Activated naive CD8-positive, alpha-beta T cell treated with anti-CD3 and anti-CD28 coated beads, Interleukin-2, amount 50 U/mL, for 24 hours (primary cell): Measurements from ENCODE around the gene NFIC.
"Not testable (repeated sequence)": the region's sequence is repeated elsewhere in the genome, so short reads cannot be mapped to it uniquely, and the experiment has no call there.

Source experiments
- ATAC-seq: fragments of 150-1000 bp; cut with Tn5 transposase; one replicate; pipeline ENCODE4 v1.10.0; 2021
- DNase-seq: peaks from one replicate; pipeline ENCODE4 v3.0.0; 2021
- H3K27ac Mint-ChIP-seq: one replicate; pipeline ENCODE4 v1.8.0; 2021; ENCODE audit warnings: mild to moderate bottlenecking, mixed read lengths
- H3K27me3 Mint-ChIP-seq: one replicate; pipeline ENCODE4 v1.8.0; 2021; ENCODE audit warnings: mixed read lengths
- H3K36me3 Mint-ChIP-seq: one replicate; pipeline ENCODE4 v1.8.0; 2021; ENCODE audit warnings: low read depth, mixed read lengths
- H3K4me1 Mint-ChIP-seq: one replicate; pipeline ENCODE4 v1.8.0; 2021; ENCODE audit warnings: mixed read lengths
- H3K4me3 Mint-ChIP-seq: one replicate; pipeline ENCODE4 v1.8.0; 2021; ENCODE audit warnings: mild to moderate bottlenecking, moderate library complexity, mixed read lengths
- H3K9me3 Mint-ChIP-seq: one replicate; pipeline ENCODE4 v1.8.0; 2021; ENCODE audit warnings: mixed read lengths

The NFIC gene

GRCh38 chr19:3504735-3505134 lies 138.4 kb downstream of the NFIC start:
- H3K27ac Mint-ChIP-seq, result no peak overlapping the region
- H3K27me3 Mint-ChIP-seq, result peaks cover 1% of the 10 kb centered on the region
- H3K4me3 Mint-ChIP-seq, result peak overlapping the region; percentile 88
- H3K9me3 Mint-ChIP-seq, result no peaks in the 10 kb centered on the region
- DNase-seq (no peak), ATAC-seq (no peak)
- peaks cover 50% of the 10 kb centered on the region for H3K4me1 Mint-ChIP-seq
- peaks cover 12% of the 10 kb centered on the region for H3K36me3 Mint-ChIP-seq

- H3K27me3 Mint-ChIP-seq, result no peaks in the 10 kb centered on the region
- H3K4me3 Mint-ChIP-seq, result peak within 1 kb of the TSS; percentile 89
- H3K9me3 Mint-ChIP-seq, result no peaks in the 10 kb centered on the region
- H3K27ac Mint-ChIP-seq, result peak within 1 kb of the TSS; percentile 93
- peak; percentile 100 for DNase-seq
- H3K36me3 Mint-ChIP-seq, result peaks cover 8% of the 10 kb centered on the region
- peak; percentile 83 for ATAC-seq
- H3K4me1 Mint-ChIP-seq, result peaks cover 52% of the 10 kb centered on the region
Observed at GRCh38 chr19:3505598-3506383, 139.4 kb downstream of the NFIC start, which contains the start of gene FZR1. TSS of gene FZR1 (plus strand) at chr19:3506311. CDS start at chr19:3522990, 16,679 bp downstream.

GRCh38 chr19:3506384-3507340 lies 140.3 kb downstream of the NFIC start:
- peak; percentile 35 for DNase-seq
- peaks cover 7% of the 10 kb centered on the region for H3K36me3 Mint-ChIP-seq
- peaks cover 51% of the 10 kb centered on the region for H3K4me1 Mint-ChIP-seq

GRCh38 chr19:3507371-3508120 lies 141.2 kb downstream of the NFIC start:
- Mint-ChIP-seq H3K4me1 (peaks cover 58% of the 10 kb centered on the region), H3K36me3 (peaks cover 7% of the 10 kb centered on the region), H3K27me3 (no peaks in the 10 kb centered on the region), H3K9me3 (no peaks in the 10 kb centered on the region), H3K27ac (peak overlapping the region; percentile 77), H3K4me3 (peak overlapping the region; percentile 89)
- DNase-seq (peak; percentile 25), ATAC-seq (no peak)

More at GRCh38 chr19:3506384-3507340, 140.3 kb downstream of the NFIC start:
- H3K27me3 Mint-ChIP-seq, result no peaks in the 10 kb centered on the region
- H3K4me3 Mint-ChIP-seq, result peak overlapping the region; percentile 89
- no peaks in the 10 kb centered on the region for H3K9me3 Mint-ChIP-seq
- peak overlapping the region; percentile 77 for H3K27ac Mint-ChIP-seq
- no peak for ATAC-seq

GRCh38 chr19:3508121-3508661 lies 141.8 kb downstream of the NFIC start:
- not testable (repeated sequence) for H3K36me3 Mint-ChIP-seq, H3K27me3 Mint-ChIP-seq, ATAC-seq, H3K9me3 Mint-ChIP-seq, DNase-seq
- peak overlapping the region; percentile 50 for H3K4me3 Mint-ChIP-seq
- peak overlapping the region; percentile 46 for H3K27ac Mint-ChIP-seq
- H3K4me1 Mint-ChIP-seq, result peaks cover 58% of the 10 kb centered on the region

GRCh38 chr19:3508771-3509535 lies 142.6 kb downstream of the NFIC start:
- no peaks in the 10 kb centered on the region for H3K9me3 Mint-ChIP-seq
- H3K4me1 Mint-ChIP-seq, result peaks cover 58% of the 10 kb centered on the region

GRCh38 chr19:3509566-3509989 lies 143.2 kb downstream of the NFIC start:
- H3K27me3 Mint-ChIP-seq, result no peaks in the 10 kb centered on the region
- H3K4me1 Mint-ChIP-seq, result peaks cover 63% of the 10 kb centered on the region
- H3K36me3 Mint-ChIP-seq, result peaks cover 7% of the 10 kb centered on the region
- H3K9me3 Mint-ChIP-seq, result no peaks in the 10 kb centered on the region
- DNase-seq (peak; percentile 60), ATAC-seq (peak; percentile 57)
- peak overlapping the region; percentile 80 for H3K27ac Mint-ChIP-seq
- peak overlapping the region; percentile 61 for H3K4me3 Mint-ChIP-seq

More at GRCh38 chr19:3508771-3509535, 142.6 kb downstream of the NFIC start:
- ATAC-seq (no peak), DNase-seq (peak; percentile 25)
- Mint-ChIP-seq H3K4me3 (peak overlapping the region; percentile 61), H3K27ac (peak overlapping the region; percentile 80), H3K27me3 (no peaks in the 10 kb centered on the region), H3K36me3 (peaks cover 7% of the 10 kb centered on the region)

GRCh38 chr19:3510727-3511126 lies 144.3 kb downstream of the NFIC start:
- H3K27me3 Mint-ChIP-seq, result no peaks in the 10 kb centered on the region
- ATAC-seq (no peak), DNase-seq (no peak)
- peaks cover 7% of the 10 kb centered on the region for H3K36me3 Mint-ChIP-seq
- H3K4me3 Mint-ChIP-seq, result no peak overlapping the region
- H3K9me3 Mint-ChIP-seq, result no peaks in the 10 kb centered on the region
- H3K4me1 Mint-ChIP-seq, result peaks cover 56% of the 10 kb centered on the region
- H3K27ac Mint-ChIP-seq, result no peak overlapping the region

GRCh38 chr19:3511506-3512251 lies 145.3 kb downstream of the NFIC start:
- H3K4me1 Mint-ChIP-seq, result peaks cover 63% of the 10 kb centered on the region
- peaks cover 7% of the 10 kb centered on the region for H3K36me3 Mint-ChIP-seq
- no peaks in the 10 kb centered on the region for H3K27me3 Mint-ChIP-seq
- no peak overlapping the region for H3K27ac Mint-ChIP-seq
- H3K9me3 Mint-ChIP-seq, result no peaks in the 10 kb centered on the region
- ATAC-seq, result no peak
- no peak for DNase-seq
- no peak overlapping the region for H3K4me3 Mint-ChIP-seq

- Mint-ChIP-seq H3K27ac (no peak overlapping the region), H3K36me3 (peaks cover 7% of the 10 kb centered on the region), H3K27me3 (no peaks in the 10 kb centered on the region), H3K4me1 (peaks cover 58% of the 10 kb centered on the region), H3K9me3 (no peaks in the 10 kb centered on the region), H3K4me3 (no peak overlapping the region)
- ATAC-seq (no peak), DNase-seq (no peak)
Observed at GRCh38 chr19:3512562-3513228, 146.3 kb downstream of the NFIC start.

GRCh38 chr19:3513229-3514140 lies 147.1 kb downstream of the NFIC start:
- H3K4me3 Mint-ChIP-seq, result no peak overlapping the region
- H3K27me3 Mint-ChIP-seq, result no peaks in the 10 kb centered on the region
- peaks cover 59% of the 10 kb centered on the region for H3K4me1 Mint-ChIP-seq
- H3K27ac Mint-ChIP-seq, result no peak overlapping the region
- DNase-seq (no peak), ATAC-seq (no peak)
- no peaks in the 10 kb centered on the region for H3K9me3 Mint-ChIP-seq
- peaks cover 4% of the 10 kb centered on the region for H3K36me3 Mint-ChIP-seq

GRCh38 chr19:3514930-3515329 lies 148.5 kb downstream of the NFIC start:
- Mint-ChIP-seq H3K27ac (no peak overlapping the region), H3K36me3 (no peaks in the 10 kb centered on the region), H3K4me3 (no peak overlapping the region), H3K27me3 (no peaks in the 10 kb centered on the region), H3K9me3 (no peaks in the 10 kb centered on the region), H3K4me1 (peaks cover 49% of the 10 kb centered on the region)
- no peak for ATAC-seq
- DNase-seq, result no peak
